Transverse colon (tissue), 4 donors: ENCODE data around the gene MEIOC.

ENCODE experiments used
- CTCF ChIP-seq, 5 experiments: fragments of 200-600 bp in 3 of 5; fragments of 450-650 bp in 2 of 5; sonication (generic) in 3 of 5; IDR thresholded peaks; 1 replicate in 2 of 5; 2 replicates in 3 of 5; pipeline ENCODE4 v1.5.1; 2016 to 2017; ENCODE audit warnings: antibody characterized with exemption in 5 of 5, inconsistent platforms in 3 of 5, mild to moderate bottlenecking in 2 of 5, moderate library complexity in 1 of 5
- EP300 ChIP-seq: sonication (generic); formaldehyde crosslinking; IDR thresholded peaks from one replicate; pipeline ENCODE4 v1.6.1; 2017; ENCODE audit warnings: antibody characterized with exemption, low read depth
- POLR2A ChIP-seq: fragments of 450-650 bp; IDR thresholded peaks from one replicate; pipeline ENCODE4 v1.6.1; 2016; ENCODE audit warnings: antibody characterized with exemption, mild to moderate bottlenecking, moderate library complexity
- POLR2AphosphoS5 ChIP-seq, 3 donors: sonication (generic); formaldehyde crosslinking; IDR thresholded peaks; one replicate each; pipeline ENCODE4 v1.6.1; 2016; ENCODE audit warnings: antibody characterized with exemption in 3 of 3

GRCh38 chr17:44614862-44615261, 41.4 kb upstream of the MEIOC start:
- TF ChIP-seq CTCF (IDR thresholded peaks at IDR 0.05) (no peak), POLR2A (no peak), EP300 (no peak), POLR2AphosphoS5 (IDR thresholded peaks at IDR 0.05) (no peak)
